ENCODE measurements around the gene SLC39A9. TPM values are rescaled to one million over a fixed set of nuclear protein-coding genes. Genes with fewer than 3 reads are reported as not detected.

The SLC39A9 gene
- total RNA-seq, 4 donors from 2014 or later: 50.2 to 64.1 (median 57.9) TPM

GRCh38 chr14:69495341-69495921 lies 96.9 kb downstream of the SLC39A9 start:
- TF ChIP-seq, protein P1, sequence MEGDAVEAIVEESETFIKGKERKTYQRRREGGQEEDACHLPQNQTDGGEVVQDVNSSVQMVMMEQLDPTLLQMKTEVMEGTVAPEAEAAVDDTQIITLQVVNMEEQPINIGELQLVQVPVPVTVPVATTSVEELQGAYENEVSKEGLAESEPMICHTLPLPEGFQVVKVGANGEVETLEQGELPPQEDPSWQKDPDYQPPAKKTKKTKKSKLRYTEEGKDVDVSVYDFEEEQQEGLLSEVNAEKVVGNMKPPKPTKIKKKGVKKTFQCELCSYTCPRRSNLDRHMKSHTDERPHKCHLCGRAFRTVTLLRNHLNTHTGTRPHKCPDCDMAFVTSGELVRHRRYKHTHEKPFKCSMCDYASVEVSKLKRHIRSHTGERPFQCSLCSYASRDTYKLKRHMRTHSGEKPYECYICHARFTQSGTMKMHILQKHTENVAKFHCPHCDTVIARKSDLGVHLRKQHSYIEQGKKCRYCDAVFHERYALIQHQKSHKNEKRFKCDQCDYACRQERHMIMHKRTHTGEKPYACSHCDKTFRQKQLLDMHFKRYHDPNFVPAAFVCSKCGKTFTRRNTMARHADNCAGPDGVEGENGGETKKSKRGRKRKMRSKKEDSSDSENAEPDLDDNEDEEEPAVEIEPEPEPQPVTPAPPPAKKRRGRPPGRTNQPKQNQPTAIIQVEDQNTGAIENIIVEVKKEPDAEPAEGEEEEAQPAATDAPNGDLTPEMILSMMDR (IDR thresholded peaks at IDR 0.05; ENCODE audit: low read depth): no peak

GRCh38 chr14:69499436-69499835 lies 100.9 kb downstream of the SLC39A9 start:
- TF ChIP-seq, protein P1 (IDR thresholded peaks at IDR 0.05; ENCODE audit: low read depth): no peak

- TF ChIP-seq, protein P1 (IDR thresholded peaks at IDR 0.05; ENCODE audit: low read depth): no peak
These were observed 101.6 kb downstream of the SLC39A9 start for GRCh38 chr14:69500096-69500495.

GRCh38 chr14:69500736-69501135 lies 102.2 kb downstream of the SLC39A9 start:
- TF ChIP-seq, protein P1 (IDR thresholded peaks at IDR 0.05; ENCODE audit: low read depth): no peak

- TF ChIP-seq, protein P1 (IDR thresholded peaks at IDR 0.05; ENCODE audit: low read depth): no peak
These were observed 102.9 kb downstream of the SLC39A9 start for GRCh38 chr14:69501423-69501838.

DNA sequence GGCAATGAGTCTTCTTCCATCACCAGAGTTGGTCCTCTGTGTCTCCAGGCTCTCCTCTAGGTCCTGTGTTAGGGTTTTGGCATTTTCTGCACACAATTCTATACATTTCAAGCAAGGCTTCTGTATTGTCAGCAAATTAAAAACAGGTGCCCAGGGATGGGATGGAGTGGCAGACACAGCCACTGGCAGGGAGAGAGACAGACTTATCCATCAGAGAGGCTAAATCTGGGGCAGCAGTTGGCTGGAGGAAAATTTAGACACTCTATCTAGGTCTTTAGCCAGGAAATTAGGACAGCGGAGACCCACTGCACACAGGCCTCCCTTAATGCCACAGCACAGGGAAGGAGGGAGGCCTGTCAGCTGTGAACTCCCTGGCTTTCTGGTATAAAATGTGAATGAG lies 106.3 kb downstream of the SLC39A9 start:
- TF ChIP-seq, protein P1 (IDR thresholded peaks at IDR 0.05; ENCODE audit: low read depth): no peak

DNA sequence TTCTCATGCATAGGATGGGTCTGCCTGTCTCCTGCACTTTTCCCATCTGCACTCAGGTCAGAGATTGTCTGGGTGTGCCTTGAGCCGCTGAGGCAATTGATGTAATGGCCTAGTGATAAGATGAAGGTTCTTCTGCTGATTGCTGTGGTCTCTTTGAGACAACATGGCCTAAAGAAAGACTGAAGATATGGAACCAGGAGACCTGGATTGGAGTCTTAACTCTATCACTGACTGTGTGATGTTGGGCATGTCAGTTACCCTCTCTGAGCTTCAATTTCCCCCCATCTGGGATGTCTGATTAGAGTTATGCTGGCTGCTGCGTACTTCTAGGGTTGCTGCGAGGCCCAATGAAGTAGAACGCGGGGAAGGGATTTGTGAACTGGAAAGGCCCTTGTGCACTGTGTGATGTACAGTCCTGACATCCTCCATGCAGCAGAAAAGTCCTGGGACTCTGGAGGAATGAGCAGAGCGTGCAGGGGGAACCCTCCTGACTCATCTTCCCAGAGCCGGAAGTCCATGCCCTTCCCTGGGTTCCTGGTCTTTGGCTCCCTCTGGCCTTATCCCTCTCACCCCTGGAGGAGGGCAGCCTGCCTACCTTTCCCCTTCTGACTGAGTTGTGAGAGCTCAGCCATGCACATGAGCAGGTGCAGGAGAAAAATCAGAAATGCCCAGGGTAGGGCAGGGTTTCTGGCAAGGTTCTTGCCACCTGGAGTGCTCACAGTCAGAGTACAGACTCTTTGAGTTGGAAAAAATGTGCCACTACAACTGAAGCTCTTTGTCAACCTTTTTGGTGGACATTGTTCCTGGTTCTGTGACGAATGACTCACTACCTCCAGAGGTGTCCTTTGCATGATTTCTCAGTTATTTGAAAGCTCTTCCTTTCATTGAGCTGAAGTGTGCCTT lies 107.1 kb downstream of the SLC39A9 start:
- TF ChIP-seq, protein P1 (IDR thresholded peaks at IDR 0.05; ENCODE audit: low read depth): no peak
